HepG2 (cell line): ENCODE measurements around the gene MTMR1. TPM values are rescaled to one million over a fixed set of nuclear protein-coding genes. Genes with fewer than 3 reads are reported as not detected.

ENCODE experiments used
- ATAC-seq: fragments of 200-7000 bp; cut with Tn5 transposase; 3 replicates; pipeline ENCODE4 v1.9.1; 2020; ENCODE audit warnings: mild to moderate bottlenecking, moderate library complexity
- BruUV-seq: library from RNA; stranded (reverse); fragments of 400-500 nt; replicated peaks from 2 replicates; lab custom pipeline; 2021; lab: Mats Ljungman, UMichigan
- CTCF ChIA-PET: fragments of 300-600 bp; formaldehyde crosslinking; extraction: SDS; loops from one replicate; lab custom pipeline; 2021; ENCODE audit warnings: low total read pairs, inconsistent platforms, low intra/inter-chr PET ratio; lab: Yijun Ruan, JAX
- POLR2A ChIA-PET: fragments of 350-600 bp; sonication (Branson Sonifier 250); formaldehyde crosslinking; loops from one replicate; lab custom pipeline; 2020; ENCODE audit warnings: antibody characterized with exemption, inconsistent platforms; lab: Yijun Ruan, JAX
- DNase-seq: peaks from one replicate; pipeline ENCODE4 v3.0.0-alpha.2; 2015; ENCODE audit warnings: low spot score
- FAIRE-seq: peaks from 3 replicates; lab custom pipeline; 2011; peaks lifted over from hg19 to GRCh38; lab: Jason Lieb, UNC
- H2AFZ ChIP-seq: one replicate; pipeline ENCODE4 v1.6.1; 2011; ENCODE audit warnings: low read length, inconsistent platforms
- H3K27ac ChIP-seq: fragments of 300-600 bp; 3 replicates; pipeline ENCODE4 v1.8.0; 2011; ENCODE audit warnings: mixed run types, mild to moderate bottlenecking, mixed read lengths, low read length, inconsistent platforms; ENCODE audit not compliant: insufficient read depth; ENCODE audit errors: extremely low read length
- H3K27me3 ChIP-seq, 2 experiments: fragments of 200-600 bp in 1 of 2; 2 replicates in 1 of 2; 3 replicates in 1 of 2; pipeline versions ENCODE4 v1.6.0 to v1.8.0; 2011; ENCODE audit warnings: low read length in 2 of 2, mild to moderate bottlenecking in 2 of 2, moderate library complexity in 2 of 2, inconsistent platforms in 1 of 2; ENCODE audit not compliant: insufficient read depth in 2 of 2, control insufficient read depth in 1 of 2
- H3K36me3 ChIP-seq, 2 experiments: fragments of 200-600 bp in 1 of 2; replicated peaks in 1 of 2; 2 replicates in 1 of 2; 3 replicates in 1 of 2; pipeline versions ENCODE4 v1.5.1 to v1.8.0; 2011; ENCODE audit warnings: low read length in 2 of 2, inconsistent platforms in 1 of 2; ENCODE audit not compliant: insufficient read depth in 2 of 2, control insufficient read depth in 1 of 2
- H3K4me1 ChIP-seq: 2 replicates; pipeline ENCODE4 v1.5.1; 2012; ENCODE audit warnings: low read length, inconsistent platforms; ENCODE audit not compliant: insufficient read depth
- H3K4me2 ChIP-seq: 2 replicates; pipeline ENCODE4 v1.6.0; 2011; ENCODE audit warnings: low read depth, low read length, inconsistent platforms
- H3K4me3 ChIP-seq, 3 experiments: fragments of 200-600 bp in 1 of 3; sonication (generic), shearing (Covaris generic) in 1 of 3; replicated peaks in 1 of 3; 2 replicates each; pipeline ENCODE4 v1.5.1; 2011 to 2016; ENCODE audit warnings: low read length in 3 of 3, inconsistent platforms in 2 of 3, low read depth in 2 of 3, mild to moderate bottlenecking in 2 of 3, control low read depth in 1 of 3, mixed read lengths in 1 of 3; ENCODE audit not compliant: insufficient read depth in 1 of 3
- H3K79me2 ChIP-seq: one replicate; pipeline ENCODE4 v1.6.1; 2011; ENCODE audit warnings: low read length, inconsistent platforms; ENCODE audit not compliant: insufficient read depth
- H3K9ac ChIP-seq: 2 replicates; pipeline ENCODE4 v1.6.0; 2011; ENCODE audit warnings: mild to moderate bottlenecking, low read depth, low read length, inconsistent platforms; ENCODE audit not compliant: insufficient read depth
- H3K9me3 ChIP-seq: 2 replicates; pipeline ENCODE4 v1.5.1; 2012; ENCODE audit warnings: mild to moderate bottlenecking, low read length
- H4K20me1 ChIP-seq: 2 replicates; pipeline ENCODE4 v1.6.0; 2011; ENCODE audit warnings: inconsistent platforms, mild to moderate bottlenecking, low read length, moderate library complexity; ENCODE audit not compliant: insufficient read depth
- FOXP4 ChIP-seq: sonication (generic); formaldehyde crosslinking; IDR thresholded peaks from 2 replicates; pipeline ENCODE4 v1.4.0; 2020; ENCODE audit warnings: missing genetic modification reagents
- HINFP ChIP-seq: sonication (generic); formaldehyde crosslinking; IDR thresholded peaks from 2 replicates; pipeline ENCODE4 v1.4.0; 2020; ENCODE audit warnings: low read depth, mild to moderate bottlenecking, missing genetic modification reagents
- ZBTB3 ChIP-seq: sonication (generic); formaldehyde crosslinking; IDR thresholded peaks from 2 replicates; pipeline ENCODE4 v1.4.0; 2020; ENCODE audit warnings: low read depth, mild to moderate bottlenecking, moderate library complexity, missing genetic modification reagents, borderline replicate concordance
- ZNF563 ChIP-seq: sonication (generic); formaldehyde crosslinking; IDR thresholded peaks from 2 replicates; pipeline ENCODE4 v1.8.0; 2022; ENCODE audit warnings: mild to moderate bottlenecking, moderate library complexity, missing genetic modification reagents
- ZNF713 ChIP-seq: sonication (generic); formaldehyde crosslinking; IDR thresholded peaks from 2 replicates; pipeline ENCODE4 v1.4.0; 2020; ENCODE audit warnings: mild to moderate bottlenecking, missing genetic modification reagents
- WGBS: methylation state at CpG from one replicate; pipeline ENCODE4 v1.1.6; 2017; ENCODE audit warnings: low lambda C conversion rate; 5-methylcytosine and 5-hydroxymethylcytosine counted together
- in situ Hi-C: cut with HindIII; loops from 2 replicates; pipeline ENCODE4 v1.10.0; 2017; ENCODE audit warnings: low pct_unique_long_range_greater_than_20kb; ENCODE audit not compliant: extremely low pct_ligation_motif_present
- intact Hi-C: fragments of 100-400 bp; cut with micrococcal nuclease; formaldehyde crosslinking; loops from one replicate; pipeline ENCODE4 v1.10.0; 2022; ENCODE audit not compliant: unreplicated experiment
- polyA plus RNA-seq, 8 experiments: library from polyadenylated mRNA; depleted of rRNA in 3 of 8; stranded (reverse) in 7 of 8; unstranded in 1 of 8; fragments of >200 nt; fragmentation: Illumina TruSeq in 4 of 8; extraction: Trizol in 4 of 8; gene quantifications; 2 replicates each; pipeline versions ENCODE4 v1.2.1 to v1.2.3, GENCODE V29; 2011 to 2016; ENCODE audit warnings: low read depth in 4 of 8, missing spikeins in 1 of 8, mixed read lengths in 1 of 8; ENCODE audit not compliant: insufficient read depth in 1 of 8
- total RNA-seq, 5 experiments: library from RNA; depleted of rRNA; stranded (reverse); fragments of >200 nt; fragmentation: Illumina TruSeq; extraction: Trizol; gene quantifications; 2 replicates each; pipeline ENCODE4 v1.2.3, GENCODE V29; 2016; ENCODE audit warnings: low read depth in 1 of 5

Gene MTMR1
- total and polyA plus RNA-seq, 2 of the 13 experiments (the other 11 are each of a cell fraction or from before 2014, with no cell fraction given): 8.9 to 11.1 TPM

GRCh38 chrX:150731795-150732194 lies 38.6 kb downstream of the MTMR1 start:
- H4K20me1 ChIP-seq: no peaks in the 10 kb centered on the region
- H2AFZ ChIP-seq: no peak overlapping the region
- intact Hi-C loops: no loop called here
- H3K9ac ChIP-seq: no peak overlapping the region
- no peak for ATAC-seq
- no peak overlapping the region for H3K4me3 ChIP-seq
- H3K79me2 ChIP-seq: no peaks in the 10 kb centered on the region
- H3K4me1 ChIP-seq: no peaks in the 10 kb centered on the region
- no peaks in the 10 kb centered on the region for H3K9me3 ChIP-seq
- no peak for FAIRE-seq
- TF ChIP-seq ZBTB3 (CRISPR knock-in tag) (no peak), ZNF713 (CRISPR knock-in tag) (no peak), FOXP4 (CRISPR knock-in tag) (no peak), HINFP (CRISPR knock-in tag) (no peak), ZNF563 (no peak)
- no TSS peak for BruUV-seq
- no peak for DNase-seq
- 90% methylated on average over 3 of the region's 3 CpGs for WGBS
- ChIA-PET CTCF (no interaction called here), POLR2A (no interaction called here)
- H3K27ac ChIP-seq: no peak overlapping the region
- no peaks in the 10 kb centered on the region for H3K27me3 ChIP-seq
- in situ Hi-C loops: no loop called here
- peaks cover 1 to 16% of the 10 kb centered on the region in 2 experiments; a peak in 3 of 5 replicates for H3K36me3 ChIP-seq
- no peak overlapping the region for H3K4me2 ChIP-seq
